CD4-positive, alpha-beta T cell treated with Interferon alpha-2 for 1 hour (primary cell): Measurements from ENCODE around the gene ZDHHC17.
"Not testable (repeated sequence)": the region's sequence is repeated elsewhere in the genome, so short reads cannot be mapped to it uniquely, and the experiment has no call there.

Experiments
- DNase-seq, 2 donors: peaks; one replicate each; pipeline ENCODE4 v3.0.0-alpha.2; 2020 to 2022

Gene ZDHHC17

GRCh38 chr12:76768576-76768975, 4.7 kb downstream of the ZDHHC17 start:
- no peak for DNase-seq

- DNase-seq = peak in 1 of 2 donors; percentile 36
Observed at GRCh38 chr12:76777765-76778216, 13.9 kb downstream of the ZDHHC17 start.

- DNase-seq = no peak
Observed at GRCh38 chr12:76778364-76778763, 14.4 kb downstream of the ZDHHC17 start.

- not testable (repeated sequence) for DNase-seq
Observed at GRCh38 chr12:76779310-76779709, 15.4 kb downstream of the ZDHHC17 start.

GRCh38 chr12:76781321-76781720, 17.4 kb downstream of the ZDHHC17 start:
- DNase-seq = no peak

GRCh38 chr12:76782526-76782925, 18.6 kb downstream of the ZDHHC17 start:
- no peak for DNase-seq

- no peak for DNase-seq
Observed at GRCh38 chr12:76784600-76785051, 20.7 kb downstream of the ZDHHC17 start.

- no peak for DNase-seq
Observed at GRCh38 chr12:76785407-76785806, 21.5 kb downstream of the ZDHHC17 start.

GRCh38 chr12:76786986-76787385, 23.1 kb downstream of the ZDHHC17 start:
- no peak for DNase-seq

GRCh38 chr12:76787689-76788088, 23.8 kb downstream of the ZDHHC17 start:
- DNase-seq = no peak

GRCh38 chr12:76789335-76790050, 25.6 kb downstream of the ZDHHC17 start:
- no peak for DNase-seq

GRCh38 chr12:76790564-76791552, 26.9 kb downstream of the ZDHHC17 start:
- peak in 1 of 2 donors; percentile 57 for DNase-seq

- no peak for DNase-seq
Observed at GRCh38 chr12:76792828-76793227, 28.9 kb downstream of the ZDHHC17 start.

- DNase-seq = no peak
Observed at GRCh38 chr12:76798864-76799263, 34.9 kb downstream of the ZDHHC17 start.

GRCh38 chr12:76799362-76799761, 35.4 kb downstream of the ZDHHC17 start:
- DNase-seq = no peak

GRCh38 chr12:76802060-76802459, 38.1 kb downstream of the ZDHHC17 start:
- DNase-seq = no peak

- no peak for DNase-seq
Observed at GRCh38 chr12:76804435-76804976, 40.6 kb downstream of the ZDHHC17 start.

GRCh38 chr12:76810671-76811419, 46.9 kb downstream of the ZDHHC17 start:
- no peak for DNase-seq

GRCh38 chr12:76811976-76812375, 48.1 kb downstream of the ZDHHC17 start:
- no peak for DNase-seq

- DNase-seq = no peak
Observed at GRCh38 chr12:76813265-76813664, 49.4 kb downstream of the ZDHHC17 start.

- no peak for DNase-seq
Observed at GRCh38 chr12:76813972-76814371, 50.1 kb downstream of the ZDHHC17 start.

- no peak for DNase-seq
Observed at GRCh38 chr12:76820888-76821482, 57.1 kb downstream of the ZDHHC17 start.
